SU-DHL-6 (cell line): ENCODE results near the gene GHRH.

ENCODE experiments used
- EZH2phosphoT487 ChIP-seq: fragments of 200-600 bp; sonication (generic), shearing (Covaris generic); conservative IDR thresholded peaks from 2 replicates; pipeline ENCODE4 v1.6.1; 2018; ENCODE audit warnings: mild to moderate bottlenecking, antibody characterized with exemption, low read length, moderate library complexity, mixed read lengths
- TF ChIP-seq, protein P1 (sequence below): fragments of 200-600 bp; sonication (generic); IDR thresholded peaks from one replicate; pipeline ENCODE4 v1.5.1; 2017; ENCODE audit warnings: antibody characterized with exemption, mild to moderate bottlenecking, low read length, moderate library complexity; ENCODE audit not compliant: insufficient read depth, poor library complexity, severe bottlenecking

DNA sequence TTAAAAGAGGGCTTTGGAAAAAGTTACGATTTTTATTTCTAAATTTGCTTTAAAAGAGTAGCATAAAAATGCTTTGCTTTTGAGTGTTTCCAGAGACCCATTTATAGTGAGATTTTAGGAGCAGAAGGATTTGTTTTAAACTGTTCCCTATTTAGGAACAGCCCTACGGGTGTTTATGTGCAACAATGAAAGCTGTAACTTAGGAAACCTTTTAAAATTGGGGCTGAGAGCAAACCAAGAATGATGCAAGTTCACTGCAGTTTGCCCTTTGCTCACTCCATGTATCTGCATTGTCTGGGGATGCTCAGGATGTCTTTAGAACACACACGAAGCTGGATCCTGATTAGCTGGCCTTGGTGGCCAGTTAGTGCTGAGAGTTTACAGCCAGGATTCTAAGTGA is 40.9 kb downstream of the GHRH start:
- TF ChIP-seq, protein P1, sequence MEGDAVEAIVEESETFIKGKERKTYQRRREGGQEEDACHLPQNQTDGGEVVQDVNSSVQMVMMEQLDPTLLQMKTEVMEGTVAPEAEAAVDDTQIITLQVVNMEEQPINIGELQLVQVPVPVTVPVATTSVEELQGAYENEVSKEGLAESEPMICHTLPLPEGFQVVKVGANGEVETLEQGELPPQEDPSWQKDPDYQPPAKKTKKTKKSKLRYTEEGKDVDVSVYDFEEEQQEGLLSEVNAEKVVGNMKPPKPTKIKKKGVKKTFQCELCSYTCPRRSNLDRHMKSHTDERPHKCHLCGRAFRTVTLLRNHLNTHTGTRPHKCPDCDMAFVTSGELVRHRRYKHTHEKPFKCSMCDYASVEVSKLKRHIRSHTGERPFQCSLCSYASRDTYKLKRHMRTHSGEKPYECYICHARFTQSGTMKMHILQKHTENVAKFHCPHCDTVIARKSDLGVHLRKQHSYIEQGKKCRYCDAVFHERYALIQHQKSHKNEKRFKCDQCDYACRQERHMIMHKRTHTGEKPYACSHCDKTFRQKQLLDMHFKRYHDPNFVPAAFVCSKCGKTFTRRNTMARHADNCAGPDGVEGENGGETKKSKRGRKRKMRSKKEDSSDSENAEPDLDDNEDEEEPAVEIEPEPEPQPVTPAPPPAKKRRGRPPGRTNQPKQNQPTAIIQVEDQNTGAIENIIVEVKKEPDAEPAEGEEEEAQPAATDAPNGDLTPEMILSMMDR = no peak
- no peak for TF ChIP-seq EZH2phosphoT487
